HG02981 (cell line): ENCODE measurements around the gene ARPC5L.

Experiments used
- ATAC-seq: cut with Tn5 transposase; IDR thresholded peaks from one replicate; pipeline ENCODE4 v1.9.1; 2021; ENCODE audit warnings: mild to moderate bottlenecking, moderate library complexity; ENCODE audit not compliant: unreplicated experiment

Gene ARPC5L

DNA sequence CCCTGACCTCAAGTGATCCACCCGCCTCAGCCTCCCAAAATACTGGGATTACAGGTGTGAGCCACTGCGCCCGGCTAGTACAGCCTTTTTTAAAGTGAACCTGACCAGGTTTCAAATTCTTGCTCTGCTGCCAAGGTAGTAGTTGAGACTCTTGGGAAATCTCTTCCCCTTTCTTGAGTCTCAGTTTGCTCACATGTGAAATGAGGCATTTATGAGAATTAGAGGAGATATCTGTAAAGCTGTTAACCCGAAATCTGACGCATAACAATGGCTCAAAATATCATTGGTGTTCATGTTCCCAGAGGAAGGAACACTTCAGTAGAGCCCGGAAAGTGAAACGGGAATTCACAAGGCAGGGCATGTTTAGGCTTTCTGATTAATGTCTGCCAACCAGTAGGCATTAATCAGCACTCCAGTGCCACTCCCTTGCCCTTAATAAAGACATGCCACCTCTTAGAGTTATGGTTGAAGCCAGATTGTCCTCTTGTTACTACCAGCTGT is 1.5 kb downstream of the ARPC5L start:
- no peak for ATAC-seq

DNA sequence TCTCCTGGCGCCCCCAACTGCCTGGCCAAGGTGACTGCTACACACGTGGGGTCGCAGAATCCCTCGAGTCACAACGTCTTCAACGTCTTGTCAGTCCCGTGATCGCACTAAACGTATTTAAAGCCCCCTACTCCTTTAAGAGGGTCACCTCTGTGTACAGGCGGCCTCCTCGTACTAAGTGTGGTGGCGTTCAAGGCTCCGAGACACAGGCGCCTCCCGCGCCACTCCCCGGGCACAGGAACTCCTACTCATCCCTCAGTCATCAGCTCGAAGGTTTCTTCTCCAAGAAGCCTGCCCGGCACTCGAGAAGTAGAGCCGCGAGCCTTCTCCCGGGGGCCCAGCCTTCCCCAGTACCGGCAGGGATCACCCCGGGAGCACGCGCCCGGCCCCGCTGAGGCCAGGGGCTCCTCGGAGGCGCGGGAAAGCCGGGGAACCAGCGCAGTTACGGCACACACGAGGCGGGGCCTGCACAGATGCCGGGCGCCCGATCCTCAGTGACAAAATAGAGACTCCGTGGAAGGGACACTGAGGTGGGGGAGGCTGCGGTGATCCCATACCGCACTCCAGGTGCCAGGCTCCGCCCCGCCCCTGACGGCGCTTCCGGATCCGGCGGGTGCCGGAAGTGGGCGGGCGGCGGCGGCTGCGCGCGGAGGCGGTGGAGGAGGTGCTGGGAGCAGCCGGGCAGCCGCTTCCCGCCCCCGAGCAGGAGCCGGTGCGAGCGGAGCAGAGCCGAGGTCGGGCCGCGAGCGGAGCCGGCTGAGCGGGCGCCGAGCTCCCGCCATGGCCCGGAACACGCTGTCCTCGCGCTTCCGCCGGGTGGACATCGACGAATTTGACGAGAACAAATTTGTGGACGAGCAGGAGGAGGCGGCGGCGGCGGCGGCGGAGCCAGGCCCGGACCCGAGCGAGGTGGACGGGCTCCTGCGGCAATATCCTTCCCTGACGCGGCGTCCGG is 6.9 kb downstream of the ARPC5L start:
- ATAC-seq = peak; percentile 59

DNA sequence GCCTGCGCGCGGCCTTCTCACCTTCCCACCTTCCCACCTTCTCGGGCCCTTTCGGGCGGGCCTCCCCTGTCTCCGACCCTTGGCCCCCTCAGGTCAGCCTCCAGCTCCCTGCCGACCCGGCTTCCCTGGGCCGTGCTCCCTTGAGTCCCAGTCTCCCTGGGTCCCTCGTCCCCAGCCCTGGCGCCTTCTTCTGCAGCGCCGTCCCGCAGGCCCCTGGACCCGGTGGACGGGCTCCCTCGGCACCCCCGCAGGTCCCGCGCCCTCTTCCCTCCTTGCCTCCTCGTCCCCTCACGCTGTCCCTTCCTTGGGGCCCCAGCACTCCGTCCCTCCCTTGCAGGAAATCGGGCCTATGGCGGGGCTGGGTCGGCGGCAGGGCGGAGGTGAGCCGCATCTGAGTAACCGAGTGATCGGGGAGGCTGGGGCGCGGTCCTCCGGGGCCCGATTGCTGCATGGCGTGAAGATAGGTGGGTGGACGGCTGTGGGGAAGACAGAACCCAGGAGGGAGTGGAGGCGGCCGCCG is 7.6 kb downstream of the ARPC5L start:
- ATAC-seq = no peak

DNA sequence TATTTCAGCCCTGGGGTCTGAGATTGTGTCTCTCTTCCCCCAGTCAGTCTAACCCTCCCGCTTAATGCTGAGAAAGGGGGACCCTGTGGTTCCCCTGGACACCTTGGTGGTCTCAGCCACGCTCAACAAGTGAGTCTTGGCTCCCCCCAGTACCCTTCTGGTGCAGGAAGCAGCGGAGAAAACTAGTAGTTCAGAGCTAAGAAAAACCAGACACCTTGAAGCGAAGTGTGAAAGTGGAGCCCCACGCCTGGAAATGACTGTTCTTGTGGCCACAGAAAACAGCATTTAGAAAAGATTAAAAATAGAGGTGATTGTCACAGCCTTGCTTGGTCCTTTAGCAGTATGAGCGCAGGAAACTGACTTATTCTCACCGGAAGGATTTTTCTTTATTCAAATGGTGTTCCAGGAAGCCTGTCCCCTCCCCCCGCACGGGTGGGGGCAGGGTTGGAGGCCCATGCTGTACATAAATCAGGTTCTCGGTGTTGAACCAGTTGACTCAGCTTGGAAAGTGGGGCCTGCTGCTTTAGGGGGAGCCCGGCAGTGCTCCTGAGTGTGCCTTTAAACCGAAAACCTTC is 8.1 kb downstream of the ARPC5L start:
- ATAC-seq = peak; percentile 40

DNA sequence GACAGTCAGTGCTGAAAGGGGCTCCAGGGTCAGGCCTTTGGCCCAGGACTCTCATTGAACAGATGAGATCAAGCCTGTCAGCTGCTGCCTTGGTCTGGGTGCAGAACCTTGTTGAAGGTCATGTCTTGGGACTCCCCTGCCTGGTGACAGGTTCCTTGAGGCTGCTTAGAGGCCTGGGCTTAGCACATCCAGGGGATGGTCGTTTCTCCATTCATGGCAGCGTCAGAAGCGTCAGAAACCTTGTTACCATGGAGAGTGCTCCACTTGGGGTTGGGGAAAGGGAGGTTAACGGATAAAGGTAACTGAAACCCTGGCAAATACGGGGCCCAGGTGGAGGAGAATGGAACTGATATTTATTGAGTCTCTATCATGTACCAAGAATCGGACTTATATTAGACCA is 8.8 kb downstream of the ARPC5L start:
- no peak for ATAC-seq

DNA sequence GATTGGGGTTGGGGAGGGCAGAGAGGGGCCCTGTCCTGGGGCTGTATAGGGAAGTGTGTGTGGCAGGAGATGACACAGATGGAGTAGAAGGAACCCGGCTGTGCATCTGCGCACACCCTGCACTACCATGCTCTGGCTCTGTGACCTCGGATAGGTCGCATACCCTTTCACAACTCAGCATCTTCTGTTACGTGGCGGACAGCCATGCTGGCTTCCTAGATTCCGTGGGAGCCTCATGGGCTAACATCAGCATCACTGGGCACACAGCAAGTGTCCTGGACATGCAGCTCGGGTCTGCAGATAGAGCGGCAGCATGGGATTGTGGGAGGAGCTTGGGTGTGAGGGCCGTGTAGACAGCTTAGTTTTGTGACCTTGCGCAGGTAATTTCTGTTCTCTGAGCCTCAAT is 9.2 kb downstream of the ARPC5L start:
- no peak for ATAC-seq

DNA sequence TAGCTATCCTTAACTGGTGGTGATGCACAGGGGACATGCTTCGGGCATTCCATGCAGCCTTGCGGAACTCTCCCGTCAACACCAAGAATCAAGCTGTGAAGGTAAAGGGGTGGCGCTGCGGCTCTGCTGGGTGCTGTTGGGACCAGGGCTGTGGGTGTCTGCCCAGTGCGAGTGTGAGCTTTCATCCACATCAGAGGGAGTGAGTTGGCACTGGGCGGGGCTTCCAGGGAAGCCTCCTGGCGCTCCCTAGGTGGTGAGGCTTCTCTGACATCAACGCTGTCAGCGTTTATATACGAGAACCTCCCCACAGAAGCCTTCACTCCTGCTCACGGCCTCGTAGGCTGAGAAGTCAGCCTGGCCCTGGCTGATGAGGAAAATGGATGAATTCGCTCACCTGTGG is 11.7 kb downstream of the ARPC5L start:
- no peak for ATAC-seq

DNA sequence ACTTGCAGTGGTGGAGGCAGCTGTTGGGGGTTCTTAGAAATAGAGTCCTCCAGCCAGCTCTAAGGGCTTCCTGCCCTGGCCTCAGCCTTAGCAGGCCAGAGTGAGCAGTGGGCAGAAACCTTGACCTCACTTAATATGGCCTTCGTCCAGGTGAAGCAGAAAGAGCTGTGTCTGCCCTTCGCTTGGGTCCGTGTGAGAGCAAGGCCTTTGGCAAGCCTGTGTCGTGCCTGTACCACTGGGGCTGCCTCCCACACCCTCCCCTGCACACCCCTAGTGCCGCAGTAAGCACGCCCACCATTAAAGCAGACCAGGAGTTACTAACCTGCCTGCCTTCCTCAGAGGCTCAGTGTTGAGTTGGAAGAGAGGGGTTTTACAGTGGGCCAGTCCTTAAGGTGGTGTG is 13.6 kb downstream of the ARPC5L start:
- no peak for ATAC-seq

DNA sequence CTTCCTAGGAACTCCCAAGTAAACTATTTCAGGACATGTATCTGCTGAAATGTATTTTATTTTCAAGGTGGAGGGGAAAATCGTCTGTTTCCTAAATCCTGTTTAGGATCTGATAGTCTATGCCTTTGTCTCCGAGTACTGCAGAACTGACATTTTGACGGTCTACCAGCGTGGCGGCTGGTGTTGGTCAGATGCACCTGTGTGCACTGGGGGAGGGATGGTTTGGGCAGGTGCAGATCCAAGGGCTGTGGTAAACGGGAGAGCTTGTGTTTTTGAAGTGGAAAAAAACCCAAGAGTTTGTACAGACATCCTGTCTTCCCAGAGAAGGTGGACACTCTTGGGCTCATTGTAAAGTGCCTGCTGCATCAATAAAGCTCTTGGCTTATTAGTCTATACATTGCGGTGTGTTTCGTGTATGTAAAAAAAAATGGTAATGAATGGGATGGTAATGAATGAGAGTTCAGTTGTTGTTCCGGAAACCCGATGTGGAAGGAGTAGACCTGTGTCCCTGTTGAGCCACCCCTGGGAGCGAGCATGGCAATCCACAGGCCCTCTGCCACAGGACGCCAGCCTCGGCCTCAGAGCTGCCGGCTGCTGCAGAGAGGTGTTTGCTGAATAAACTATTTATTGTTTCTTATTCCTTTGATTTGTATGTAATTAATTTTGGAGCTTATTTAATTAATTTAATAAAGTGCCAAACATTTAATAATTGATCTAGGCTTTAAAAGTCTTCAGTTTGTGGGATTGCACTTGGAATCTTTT is 15.3 kb downstream of the ARPC5L start:
- ATAC-seq = no peak

DNA sequence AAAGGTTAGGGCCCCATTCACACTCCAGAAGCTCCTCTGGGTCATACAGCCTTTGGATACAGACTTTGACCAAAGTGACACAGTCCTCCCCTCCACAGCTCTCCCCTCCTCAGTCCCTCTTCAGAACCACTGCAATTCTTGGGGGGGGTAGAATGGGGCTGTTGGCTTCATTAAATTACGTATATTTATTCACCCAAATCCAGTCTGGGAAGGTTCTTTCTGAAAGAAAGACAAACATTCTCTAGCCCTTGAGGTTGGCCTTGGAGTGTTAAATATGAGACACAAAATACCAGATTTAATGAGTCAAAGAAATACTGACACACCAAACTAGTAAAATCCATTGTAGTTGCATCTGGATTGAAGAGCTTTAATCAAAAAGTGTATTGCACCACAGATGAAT is 16.1 kb downstream of the ARPC5L start:
- ATAC-seq = no peak

DNA sequence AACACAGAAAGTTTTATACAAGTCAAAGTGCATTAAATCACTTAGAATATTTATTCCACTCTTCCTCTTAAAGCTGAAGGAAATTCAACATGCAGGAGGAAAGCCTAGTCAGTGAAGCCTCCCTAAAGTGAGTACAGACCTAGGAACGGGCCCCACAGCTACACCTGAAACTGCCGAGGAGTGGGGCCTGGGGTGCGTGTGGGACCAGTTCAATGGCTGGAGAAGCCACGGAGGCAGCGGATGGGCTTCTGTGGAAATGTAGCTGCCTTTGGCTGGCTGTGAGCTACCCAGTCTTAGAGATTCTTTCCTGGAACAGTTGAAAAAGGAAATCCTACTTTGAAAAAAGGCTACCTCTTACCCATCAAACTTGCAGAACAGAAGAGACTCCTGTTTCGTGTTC is 16.6 kb downstream of the ARPC5L start:
- ATAC-seq = no peak

DNA sequence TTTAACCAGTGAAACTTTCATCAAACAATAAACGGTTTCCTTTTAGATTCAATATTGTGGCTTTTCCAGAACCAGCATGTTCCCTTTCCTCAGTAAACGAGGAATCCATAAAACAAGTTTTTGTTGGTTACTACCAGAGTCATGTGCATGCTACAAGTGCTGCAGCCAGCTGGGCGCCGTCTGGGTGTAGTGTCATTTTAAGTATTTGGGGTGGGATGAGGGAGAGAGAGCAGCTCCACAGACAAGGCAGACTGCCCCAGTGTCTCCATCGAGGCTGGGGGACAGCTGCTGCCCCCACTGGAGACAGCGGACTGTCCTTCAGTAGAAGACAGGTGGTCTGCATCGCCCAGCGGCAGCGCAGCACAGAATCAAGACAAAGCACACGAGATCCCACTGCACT is 17.3 kb downstream of the ARPC5L start:
- ATAC-seq = no peak

DNA sequence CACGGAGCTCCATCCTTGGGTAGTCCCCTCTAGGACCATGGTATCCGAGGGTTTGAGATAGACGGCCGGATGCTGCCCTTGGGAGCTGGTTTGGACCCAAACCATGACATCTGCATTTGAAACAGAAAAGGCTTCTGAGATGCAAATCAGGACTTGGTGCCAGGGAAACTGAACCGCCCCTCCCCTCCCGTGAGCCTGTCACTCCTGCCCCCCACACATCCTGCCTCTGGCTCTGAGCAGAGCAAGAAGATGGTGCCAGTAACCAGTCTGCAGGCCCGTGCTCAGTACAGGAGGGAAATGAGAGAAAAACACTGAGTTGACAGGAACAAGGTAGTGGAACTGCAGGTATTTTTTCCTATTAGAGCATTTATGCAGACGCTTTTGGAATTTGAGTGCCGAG is 18.6 kb downstream of the ARPC5L start:
- no peak for ATAC-seq

DNA sequence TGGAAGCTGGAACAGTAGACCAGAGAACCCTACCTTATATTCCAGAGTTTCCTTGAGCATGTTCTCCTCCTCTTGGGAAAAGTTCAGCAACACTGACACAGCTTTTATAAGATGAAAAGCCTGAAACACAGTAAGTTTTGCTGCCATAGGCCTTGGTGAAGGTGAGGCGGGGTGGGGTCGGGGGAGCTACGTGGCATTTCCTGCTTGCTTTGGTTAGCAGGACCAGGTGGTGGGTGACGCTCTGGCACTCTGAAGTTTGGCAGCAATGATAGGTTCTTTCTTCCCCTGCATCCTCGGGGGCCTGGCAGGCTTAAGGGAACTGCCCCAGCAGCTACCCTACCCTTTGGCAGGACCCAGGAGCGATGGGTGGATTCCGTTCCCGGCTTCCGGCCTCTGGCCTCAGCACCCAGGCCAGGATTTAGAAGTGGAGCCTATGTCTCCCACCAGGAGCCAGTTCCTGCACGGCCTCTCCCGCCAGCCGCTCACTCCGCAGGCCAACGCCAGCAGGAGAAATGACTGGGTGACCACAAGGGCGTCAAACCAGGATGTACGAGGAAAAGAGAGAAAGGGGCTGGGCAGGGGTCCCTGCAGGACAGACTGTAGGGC is 19.3 kb downstream of the ARPC5L start:
- ATAC-seq = no peak

DNA sequence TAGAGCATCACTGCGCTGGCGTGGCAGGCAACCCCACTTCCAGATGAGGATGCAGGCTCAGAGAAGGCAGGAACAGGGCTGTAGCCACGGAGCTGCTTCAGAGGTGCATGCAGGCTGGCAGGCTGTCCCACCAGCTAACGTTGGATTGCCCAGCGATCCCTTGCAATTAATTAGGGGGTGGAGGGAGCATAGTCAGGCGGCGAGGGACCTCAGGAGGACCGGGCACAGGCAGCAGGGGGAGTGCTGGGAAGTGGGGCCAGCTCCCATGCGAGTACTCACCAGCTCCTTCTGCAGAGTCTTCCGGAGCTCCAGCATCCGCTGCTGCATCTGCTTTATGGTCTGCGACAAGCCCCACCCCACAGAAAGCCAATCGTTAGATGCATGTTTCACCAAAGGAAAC is 20.3 kb downstream of the ARPC5L start:
- ATAC-seq = no peak

DNA sequence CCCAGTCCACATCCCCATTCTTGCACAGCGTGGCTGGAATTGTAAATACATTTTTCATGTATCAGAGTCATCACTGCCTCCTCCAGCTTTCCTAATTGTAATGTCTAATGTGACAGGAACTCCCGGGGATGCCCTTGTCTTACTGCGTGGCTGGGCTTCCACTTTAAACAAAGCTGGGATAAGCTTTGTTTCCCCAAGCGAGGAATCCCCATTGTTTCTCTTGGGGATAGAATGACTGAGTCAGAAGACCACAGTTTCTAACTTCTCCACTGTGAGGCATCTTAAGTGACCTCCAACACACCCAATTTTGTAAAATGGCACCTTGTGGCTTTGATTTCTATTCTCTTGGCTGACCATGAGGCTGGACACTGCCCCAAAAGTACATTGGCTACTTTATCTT is 22.4 kb downstream of the ARPC5L start:
- no peak for ATAC-seq

DNA sequence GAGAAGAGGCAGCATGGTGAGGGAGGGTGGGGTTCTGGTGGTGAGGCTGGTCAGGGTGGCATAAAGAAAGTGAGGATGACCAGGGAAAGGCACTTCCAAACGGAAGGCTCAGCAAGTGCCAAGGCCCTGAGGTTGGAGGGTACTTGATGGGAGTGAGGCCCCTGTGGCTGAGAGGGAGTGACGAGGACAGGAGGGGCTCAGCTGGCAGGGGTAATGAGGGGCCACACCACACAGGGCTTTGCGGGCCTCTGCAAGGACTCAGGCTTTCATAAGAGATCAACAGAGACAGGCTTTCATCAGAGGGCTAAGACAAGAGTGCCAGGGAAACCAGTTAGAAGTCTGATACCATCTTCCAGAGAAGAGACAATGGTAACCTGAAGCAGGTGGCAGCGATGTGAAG is 23.6 kb downstream of the ARPC5L start:
- ATAC-seq = no peak

DNA sequence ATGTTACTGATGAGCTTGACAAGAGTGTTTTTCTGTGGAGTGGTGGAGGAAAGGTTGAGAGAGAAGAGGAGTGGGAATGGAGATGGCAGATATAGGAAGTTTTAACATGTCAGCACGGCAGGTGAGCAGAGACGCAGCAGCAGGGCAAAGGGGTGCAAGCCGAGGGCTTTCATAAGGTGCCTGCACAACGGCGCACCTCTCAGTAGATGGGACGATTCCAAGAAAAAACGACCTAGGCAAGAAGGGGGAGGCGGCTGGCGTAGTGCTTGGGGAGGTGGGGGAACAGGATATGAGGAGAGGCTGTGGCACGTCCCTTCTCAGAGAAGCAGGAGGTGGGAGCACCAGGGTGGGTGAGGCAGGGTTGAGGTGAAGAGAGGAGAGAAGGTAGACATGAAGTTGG is 24.5 kb downstream of the ARPC5L start:
- ATAC-seq = no peak

DNA sequence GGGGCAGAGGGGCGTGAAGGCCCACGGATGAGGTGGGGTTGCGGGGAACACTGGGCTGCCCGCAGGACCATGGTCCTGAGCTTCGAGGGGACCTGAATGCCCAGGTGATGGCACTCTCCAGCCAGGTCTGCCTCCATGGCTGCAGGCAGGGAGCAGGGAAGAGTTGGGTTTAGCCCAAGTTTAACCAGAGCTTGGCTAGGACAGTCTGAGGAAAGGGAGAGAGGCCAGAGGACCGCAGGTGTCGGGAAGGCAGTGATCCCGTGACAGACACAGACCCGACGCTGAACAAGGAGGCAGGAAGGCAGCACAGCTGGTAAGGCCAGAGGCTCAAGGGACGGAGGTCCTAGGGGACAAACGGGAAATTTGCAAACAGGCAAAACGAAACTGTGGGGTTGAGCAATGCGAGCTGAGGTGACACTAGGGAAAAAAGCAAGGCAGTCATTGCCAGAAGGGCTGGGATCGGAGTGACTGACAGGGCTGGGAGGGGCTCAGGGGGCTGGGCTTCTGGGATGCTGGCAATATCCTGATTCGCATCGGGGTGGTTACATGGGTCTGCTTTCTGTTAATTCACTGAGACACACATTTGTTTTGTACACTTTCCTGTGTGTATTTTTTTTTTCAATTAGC is 25.0 kb downstream of the ARPC5L start:
- ATAC-seq = no peak

DNA sequence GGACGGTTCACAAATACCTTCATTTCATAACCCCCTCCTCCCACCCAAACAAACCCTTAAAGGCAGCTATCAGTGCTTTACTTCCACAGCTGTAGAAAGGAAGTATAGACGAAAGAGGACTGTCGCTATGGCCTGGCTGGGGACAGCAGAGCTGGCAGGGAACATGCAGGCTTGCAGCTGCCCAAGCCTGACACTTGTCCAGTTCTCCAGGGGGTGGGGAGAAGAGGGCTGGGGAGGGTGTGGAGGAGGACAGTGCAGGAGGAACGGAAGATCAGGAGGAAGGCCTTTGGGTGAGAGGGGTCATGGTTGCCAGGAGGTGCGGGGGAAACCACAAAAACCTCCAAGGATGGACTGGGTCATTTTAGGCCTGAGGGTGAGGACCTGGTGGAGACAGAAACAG is 25.9 kb downstream of the ARPC5L start:
- no peak for ATAC-seq

DNA sequence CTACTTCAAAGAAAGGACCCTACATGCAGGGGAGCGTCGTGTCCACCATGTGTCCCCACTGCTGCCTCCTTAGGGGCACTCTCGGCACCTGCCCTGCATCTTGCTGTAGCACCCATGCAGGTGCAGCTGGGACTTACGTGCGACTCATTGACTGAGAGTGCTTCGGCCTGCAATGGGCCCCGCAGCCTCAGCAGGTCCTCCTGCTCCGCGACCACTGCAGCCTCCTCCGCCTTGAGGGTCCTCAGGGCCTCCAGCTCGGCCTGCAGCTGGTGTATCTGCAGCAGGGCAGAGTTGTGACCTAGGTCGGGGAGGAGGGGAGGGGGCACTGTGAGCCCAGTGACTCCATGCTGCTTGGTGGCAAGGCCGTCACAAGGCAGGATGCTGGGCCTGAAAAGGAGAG is 27.1 kb downstream of the ARPC5L start:
- ATAC-seq = no peak
